NCI-H2196 treated with DMSO at 0.1 percent for 48 hours (cell line): ENCODE results near the gene ADORA2B.
"Not testable (repeated sequence)": the region's sequence is repeated elsewhere in the genome, so short reads cannot be mapped to it uniquely, and the experiment has no call there.

ENCODE experiments used
- DNase-seq: peaks from one replicate; lab custom pipeline; 2025; ENCODE audit not compliant: unreplicated experiment; lab: John Stamatoyannopoulos, UW

ADORA2B gene

DNA sequence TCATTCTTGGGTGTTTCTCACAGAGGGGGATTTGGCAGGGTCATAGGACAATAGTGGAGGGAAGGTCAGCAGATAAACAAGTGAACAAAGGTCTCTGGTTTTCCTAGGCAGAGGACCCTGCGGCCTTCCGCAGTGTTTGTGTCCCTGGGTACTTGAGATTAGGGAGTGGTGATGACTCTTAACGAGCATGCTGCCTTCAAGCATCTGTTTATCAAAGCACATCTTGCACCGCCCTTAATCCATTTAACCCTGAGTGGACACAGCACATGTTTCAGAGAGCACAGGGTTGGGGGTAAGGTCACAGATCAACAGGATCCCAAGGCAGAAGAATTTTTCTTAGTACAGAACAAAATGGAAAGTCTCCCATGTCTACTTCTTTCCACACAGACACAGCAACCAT lies 34.1 kb downstream of the ADORA2B start:
- DNase-seq = not testable (repeated sequence)

GRCh38 chr17:15981208-15981607 lies 36.3 kb downstream of the ADORA2B start:
- DNase-seq = no peak

DNA sequence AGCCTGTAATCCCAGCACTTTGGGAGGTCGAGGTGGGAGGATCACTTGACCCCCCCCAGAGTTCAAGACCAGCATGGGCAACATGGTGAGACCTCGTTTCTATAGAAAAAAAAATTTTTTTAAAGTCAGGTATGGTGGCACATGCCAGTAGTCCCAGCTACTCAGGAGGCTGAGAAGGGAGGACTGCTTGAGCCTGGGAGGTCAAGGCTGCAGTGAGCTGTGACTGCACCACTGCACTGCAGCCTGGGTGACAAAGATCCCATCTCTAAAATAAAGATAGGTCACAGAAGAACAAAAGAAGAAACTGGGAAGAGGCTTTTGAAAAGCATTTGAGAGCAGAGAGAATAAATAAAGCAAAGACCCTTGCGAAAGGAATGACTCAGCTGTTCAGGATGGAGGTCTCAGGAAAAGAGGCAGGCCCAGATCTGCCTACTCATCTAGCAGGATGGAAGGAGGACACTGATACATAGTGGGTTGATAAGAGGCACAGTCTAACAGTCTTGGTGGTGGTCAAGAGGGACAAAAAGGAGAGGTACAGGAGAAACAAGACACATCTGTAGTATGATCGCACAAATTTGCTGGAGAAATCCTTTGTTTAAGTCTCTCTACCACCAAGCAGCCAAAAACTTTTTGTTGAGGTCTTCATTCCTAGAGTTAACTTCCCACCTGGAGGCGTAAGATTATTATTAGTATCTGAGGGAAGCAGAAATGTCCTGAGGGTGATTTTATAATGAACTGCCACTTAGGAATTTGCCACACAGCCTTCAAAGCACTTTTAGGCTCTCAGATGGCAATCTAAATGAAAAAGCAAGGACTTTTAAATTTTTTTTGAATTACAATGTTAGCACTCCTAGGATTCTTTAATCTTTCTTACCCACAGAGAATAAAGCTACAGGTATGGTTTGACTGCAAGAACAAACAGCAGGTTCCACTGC lies 37.0 kb downstream of the ADORA2B start:
- DNase-seq = no peak

- DNase-seq = no peak
These were observed 51.4 kb downstream of the ADORA2B start for GRCh38 chr17:15996322-15996721.

DNA sequence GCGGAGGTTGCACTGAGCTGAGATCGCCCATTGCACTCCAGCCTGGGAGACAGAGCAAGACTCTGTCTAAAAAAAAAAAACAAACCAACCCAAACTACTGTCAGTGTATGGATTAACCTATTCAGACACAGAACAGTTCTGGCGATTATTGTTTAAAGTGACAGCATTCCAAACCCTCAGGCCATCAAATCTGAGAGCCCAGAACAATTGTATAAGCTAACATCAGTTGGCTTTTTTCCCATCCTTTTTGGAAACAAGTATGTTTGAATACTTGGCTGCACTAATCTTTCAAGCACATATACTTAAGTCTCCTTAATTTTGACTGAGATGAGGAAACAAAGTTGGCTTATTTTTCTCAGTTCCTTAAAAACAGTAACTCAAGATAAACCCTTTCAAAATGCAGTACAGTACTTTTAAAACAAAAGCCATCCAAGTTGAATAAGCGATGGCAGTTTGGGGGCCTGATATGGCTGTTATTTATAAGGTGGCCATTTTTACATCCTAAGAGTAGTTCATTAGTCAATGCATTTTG lies 53.2 kb downstream of the ADORA2B start:
- no peak for DNase-seq

GRCh38 chr17:15999141-15999973 lies 54.4 kb downstream of the ADORA2B start, which contains the start of the genes TTC19 and ZSWIM7:
TSS of gene TTC19 (plus strand) at chr17:15999824. CDS start at chr17:15999849, 25 bp downstream.
TSS of gene ZSWIM7 (minus strand) at chr17:15999704. CDS start at chr17:15999594, 110 bp downstream.
- DNase-seq = peak; percentile 64

GRCh38 chr17:15999974-16000827 lies 55.3 kb downstream of the ADORA2B start:
- peak; percentile 5 for DNase-seq

- DNase-seq = no peak
These were observed 56.4 kb downstream of the ADORA2B start for GRCh38 chr17:16001226-16001897.

DNA sequence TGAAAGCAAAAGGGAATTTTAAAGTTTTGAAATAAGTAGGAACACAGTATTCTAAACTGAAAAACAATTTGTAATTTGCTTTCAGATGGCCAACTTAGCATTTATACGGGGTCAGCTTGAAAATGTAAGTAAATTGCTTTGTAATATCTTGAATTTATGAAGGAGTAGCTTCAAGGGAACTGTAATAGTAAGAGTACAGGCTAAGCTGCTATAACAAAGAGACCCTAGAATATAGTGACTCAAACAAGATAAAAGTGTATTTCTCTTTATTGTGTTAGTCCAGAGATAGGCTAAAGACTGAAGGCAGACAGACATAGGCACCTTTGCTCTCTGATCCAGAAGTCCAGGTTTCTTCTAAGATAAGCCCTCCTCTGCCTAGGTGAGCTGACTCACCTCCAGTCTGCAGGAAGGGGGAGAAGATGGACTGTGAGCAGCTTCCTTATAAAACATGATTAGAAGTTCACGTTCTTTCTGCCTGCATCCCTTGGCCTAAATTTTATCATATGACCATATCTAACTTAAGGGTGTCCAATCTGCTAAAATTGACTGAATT lies 57.9 kb downstream of the ADORA2B start:
- DNase-seq = no peak

DNA sequence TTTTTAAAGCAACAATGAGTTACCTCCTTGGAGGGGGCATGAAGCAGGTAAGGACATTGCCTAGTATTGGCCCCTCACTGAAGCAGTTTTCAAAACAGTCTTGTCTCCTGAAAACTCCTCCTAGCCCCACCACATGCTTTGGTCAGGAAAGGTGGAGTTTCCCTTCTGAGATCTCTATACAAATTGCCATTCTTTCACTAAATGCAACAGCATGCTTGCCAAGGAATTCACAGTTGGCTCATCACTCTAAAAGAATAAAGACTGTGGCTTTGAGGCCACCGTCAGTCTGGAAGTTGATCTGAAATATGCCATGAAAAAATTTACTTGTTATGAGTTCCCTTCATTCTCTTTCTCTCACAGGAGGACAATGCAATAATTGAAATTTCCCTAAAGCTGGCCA lies 58.9 kb downstream of the ADORA2B start:
- DNase-seq = no peak

- no peak for DNase-seq
These were observed 60.7 kb downstream of the ADORA2B start for GRCh38 chr17:16005636-16006035.

- no peak for DNase-seq
These were observed 62.5 kb downstream of the ADORA2B start for GRCh38 chr17:16007439-16007838.

- DNase-seq = no peak
These were observed 69.0 kb downstream of the ADORA2B start for GRCh38 chr17:16013943-16014407.

GRCh38 chr17:16019347-16019746 lies 74.4 kb downstream of the ADORA2B start:
- DNase-seq = no peak

- no peak for DNase-seq
These were observed 79.0 kb downstream of the ADORA2B start for GRCh38 chr17:16023881-16024280.

DNA sequence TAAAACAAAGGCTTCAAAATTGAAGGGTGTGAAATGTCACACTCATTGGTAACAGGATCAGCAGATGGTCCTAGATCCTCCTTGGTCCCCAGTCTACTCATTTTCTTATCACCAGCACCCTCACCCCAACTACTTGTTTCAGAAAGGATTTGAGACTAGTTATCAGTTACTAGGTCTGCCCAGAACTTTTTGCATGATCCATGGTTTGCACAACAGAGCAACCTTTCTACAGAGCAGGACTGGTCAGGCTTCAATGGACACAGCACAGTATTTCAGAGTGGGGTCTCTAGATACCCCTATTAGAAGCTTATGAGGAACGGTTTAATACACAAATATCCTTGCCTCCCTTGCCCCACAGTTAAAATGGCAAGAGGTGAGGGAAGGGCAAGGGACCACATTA lies 80.3 kb downstream of the ADORA2B start:
- no peak for DNase-seq
